DND-41 (cell line): ENCODE data around the gene KRT27.
"Not testable (repeated sequence)": the region's sequence is repeated elsewhere in the genome, so short reads cannot be mapped to it uniquely, and the experiment has no call there.

Experiments used
- ATAC-seq: fragments of 200-7000 bp; cut with Tn5 transposase; 3 replicates; pipeline ENCODE4 v1.9.1; 2021; ENCODE audit warnings: low read depth; ENCODE audit not compliant: insufficient read depth
- DNase-seq: peaks from one replicate; pipeline ENCODE4 v3.0.0-alpha.2; 2020
- H2AFZ ChIP-seq: 2 replicates; pipeline ENCODE4 v1.6.0; 2012; ENCODE audit warnings: low read depth, low read length
- H3K27ac ChIP-seq: 2 replicates; pipeline ENCODE4 v1.5.1; 2012; ENCODE audit warnings: low read length, inconsistent platforms
- H3K27me3 ChIP-seq: fragments of 200-600 bp; sonication (generic); 2 replicates; pipeline ENCODE4 v1.6.0; 2012; ENCODE audit warnings: low read length, mild to moderate bottlenecking, inconsistent platforms; ENCODE audit not compliant: insufficient read depth, poor library complexity
- H3K36me3 ChIP-seq: 2 replicates; pipeline ENCODE4 v1.5.1; 2012; ENCODE audit warnings: low read length, inconsistent platforms; ENCODE audit not compliant: insufficient read depth
- H3K4me1 ChIP-seq: 2 replicates; pipeline ENCODE4 v1.5.1; 2012; ENCODE audit warnings: mild to moderate bottlenecking, low read length; ENCODE audit not compliant: insufficient read depth
- H3K4me2 ChIP-seq: 2 replicates; pipeline ENCODE4 v1.6.0; 2012; ENCODE audit warnings: mild to moderate bottlenecking, moderate library complexity, low read length, inconsistent platforms; ENCODE audit not compliant: insufficient read depth
- H3K4me3 ChIP-seq, 2 experiments: fragments of 200-600 bp in 1 of 2; shearing (Covaris generic) in 1 of 2; 2 replicates each; pipeline ENCODE4 v1.5.1; 2012 to 2016; ENCODE audit warnings: inconsistent platforms in 2 of 2, low read length in 2 of 2, mild to moderate bottlenecking in 2 of 2, low read depth in 1 of 2, moderate library complexity in 1 of 2
- H3K79me2 ChIP-seq: 2 replicates; pipeline ENCODE4 v1.6.0; 2012; ENCODE audit warnings: low read length, inconsistent platforms; ENCODE audit not compliant: insufficient read depth
- H3K9ac ChIP-seq: 2 replicates; pipeline ENCODE4 v1.6.0; 2012; ENCODE audit warnings: low read depth, mild to moderate bottlenecking, inconsistent platforms, low read length, moderate library complexity
- H3K9me3 ChIP-seq: 2 replicates; pipeline ENCODE4 v1.5.1; 2012; ENCODE audit warnings: low read length, moderate library complexity, mild to moderate bottlenecking, inconsistent platforms; ENCODE audit not compliant: insufficient read depth, severe bottlenecking
- H4K20me1 ChIP-seq: 2 replicates; pipeline ENCODE4 v1.6.0; 2012; ENCODE audit warnings: low read length; ENCODE audit not compliant: insufficient read depth
- EZH2 ChIP-seq: IDR thresholded peaks from 3 replicates; pipeline ENCODE4 v1.6.1; 2012; ENCODE audit warnings: borderline replicate concordance, low read depth, mild to moderate bottlenecking, moderate library complexity, low read length, inconsistent platforms; ENCODE audit not compliant: severe bottlenecking
- TF ChIP-seq, protein P1 (sequence below): IDR thresholded peaks from 2 replicates; pipeline ENCODE4 v1.5.1; 2012; ENCODE audit warnings: borderline replicate concordance, low read length, moderate library complexity, mild to moderate bottlenecking; ENCODE audit not compliant: poor library complexity, severe bottlenecking; ENCODE audit errors: extremely low read depth

KRT27 gene

DNA sequence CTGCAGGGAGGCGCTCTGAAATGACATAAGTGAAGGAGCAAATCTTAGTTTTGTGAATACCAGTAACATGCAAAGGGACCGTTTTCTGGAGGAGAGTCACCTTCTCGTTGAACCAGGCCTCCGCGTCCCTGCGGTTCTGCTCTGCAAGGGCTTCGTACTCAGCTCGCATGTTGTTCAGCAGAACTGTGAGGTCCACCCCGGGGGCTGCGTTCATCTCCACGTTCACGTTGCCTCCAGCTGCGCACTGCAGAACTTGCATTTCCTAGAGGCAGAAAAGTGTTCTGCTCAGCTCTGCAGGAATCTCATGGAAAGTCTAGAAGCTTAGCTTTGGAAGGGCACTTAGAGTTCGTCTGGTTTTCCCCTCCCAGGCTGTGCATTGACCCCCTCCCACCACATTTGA is 31.3 kb downstream of the KRT27 start:
- no peak for TF ChIP-seq EZH2
- ATAC-seq: no peak
- Histone ChIP-seq H3K79me2 (no peaks in the 10 kb centered on the region), H3K4me1 (no peaks in the 10 kb centered on the region), H2AFZ (no peak overlapping the region), H4K20me1 (no peaks in the 10 kb centered on the region), H3K9me3 (no peaks in the 10 kb centered on the region), H3K9ac (no peak overlapping the region), H3K36me3 (no peaks in the 10 kb centered on the region), H3K27me3 (peaks cover 9% of the 10 kb centered on the region), H3K4me2 (no peak overlapping the region), H3K27ac (no peak overlapping the region), H3K4me3 (no peak overlapping the region)
- no peak for DNase-seq

DNA sequence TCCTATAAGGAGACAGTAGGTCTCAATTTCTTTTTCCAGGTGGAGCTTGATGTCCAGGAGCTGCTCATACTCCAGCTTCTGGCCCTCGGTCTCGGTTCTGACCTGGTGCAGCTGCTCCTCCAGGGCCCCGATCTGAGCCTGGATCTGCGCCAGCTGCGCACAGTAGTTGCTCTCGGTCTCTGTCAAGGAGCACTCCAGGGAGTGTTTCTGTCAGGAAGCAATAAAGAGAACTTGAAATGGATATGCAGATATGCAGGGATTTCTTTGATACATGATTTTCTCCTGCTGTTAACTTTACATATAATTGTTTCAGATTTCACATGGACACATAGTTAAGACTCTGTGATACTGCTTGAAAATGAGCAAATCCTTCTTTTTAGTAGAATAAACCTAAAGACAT is 32.0 kb downstream of the KRT27 start:
- H3K4me2 ChIP-seq: no peak overlapping the region
- no peak overlapping the region for H3K9ac ChIP-seq
- no peak overlapping the region for H2AFZ ChIP-seq
- H3K9me3 ChIP-seq: no peaks in the 10 kb centered on the region
- H3K36me3 ChIP-seq: no peaks in the 10 kb centered on the region
- peaks cover 11% of the 10 kb centered on the region for H3K27me3 ChIP-seq
- no peak overlapping the region for H3K27ac ChIP-seq
- H4K20me1 ChIP-seq: no peaks in the 10 kb centered on the region
- no peak for TF ChIP-seq EZH2
- TF ChIP-seq, protein P1, sequence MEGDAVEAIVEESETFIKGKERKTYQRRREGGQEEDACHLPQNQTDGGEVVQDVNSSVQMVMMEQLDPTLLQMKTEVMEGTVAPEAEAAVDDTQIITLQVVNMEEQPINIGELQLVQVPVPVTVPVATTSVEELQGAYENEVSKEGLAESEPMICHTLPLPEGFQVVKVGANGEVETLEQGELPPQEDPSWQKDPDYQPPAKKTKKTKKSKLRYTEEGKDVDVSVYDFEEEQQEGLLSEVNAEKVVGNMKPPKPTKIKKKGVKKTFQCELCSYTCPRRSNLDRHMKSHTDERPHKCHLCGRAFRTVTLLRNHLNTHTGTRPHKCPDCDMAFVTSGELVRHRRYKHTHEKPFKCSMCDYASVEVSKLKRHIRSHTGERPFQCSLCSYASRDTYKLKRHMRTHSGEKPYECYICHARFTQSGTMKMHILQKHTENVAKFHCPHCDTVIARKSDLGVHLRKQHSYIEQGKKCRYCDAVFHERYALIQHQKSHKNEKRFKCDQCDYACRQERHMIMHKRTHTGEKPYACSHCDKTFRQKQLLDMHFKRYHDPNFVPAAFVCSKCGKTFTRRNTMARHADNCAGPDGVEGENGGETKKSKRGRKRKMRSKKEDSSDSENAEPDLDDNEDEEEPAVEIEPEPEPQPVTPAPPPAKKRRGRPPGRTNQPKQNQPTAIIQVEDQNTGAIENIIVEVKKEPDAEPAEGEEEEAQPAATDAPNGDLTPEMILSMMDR: no peak
- ATAC-seq (no peak), DNase-seq (no peak)
- H3K79me2 ChIP-seq: no peaks in the 10 kb centered on the region
- H3K4me1 ChIP-seq: no peaks in the 10 kb centered on the region
- no peak overlapping the region for H3K4me3 ChIP-seq

DNA sequence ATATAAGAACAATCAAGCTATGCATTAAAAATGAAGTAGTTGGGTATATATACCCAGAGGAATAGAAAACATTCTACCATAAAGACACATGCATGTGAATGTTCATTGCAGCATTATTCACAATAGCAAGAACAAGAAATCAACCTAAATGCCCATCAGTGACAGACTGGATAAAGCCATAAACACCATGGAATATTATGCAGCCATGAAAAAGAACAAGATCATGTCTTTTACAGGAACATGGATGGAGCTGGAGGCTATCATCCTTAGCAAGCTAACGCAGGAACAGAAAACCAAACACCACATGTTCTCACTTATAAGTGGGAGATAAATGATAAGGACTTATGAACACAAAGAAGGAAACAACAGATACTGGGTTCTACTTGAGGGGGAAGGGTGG is 33.7 kb downstream of the KRT27 start:
- not testable (repeated sequence) for H3K79me2 ChIP-seq, DNase-seq, H3K4me2 ChIP-seq, H3K9me3 ChIP-seq, H2AFZ ChIP-seq, H3K4me1 ChIP-seq, H3K4me3 ChIP-seq, H3K27ac ChIP-seq, ATAC-seq, H3K36me3 ChIP-seq, H4K20me1 ChIP-seq, H3K9ac ChIP-seq
- peaks cover 11% of the 10 kb centered on the region for H3K27me3 ChIP-seq

DNA sequence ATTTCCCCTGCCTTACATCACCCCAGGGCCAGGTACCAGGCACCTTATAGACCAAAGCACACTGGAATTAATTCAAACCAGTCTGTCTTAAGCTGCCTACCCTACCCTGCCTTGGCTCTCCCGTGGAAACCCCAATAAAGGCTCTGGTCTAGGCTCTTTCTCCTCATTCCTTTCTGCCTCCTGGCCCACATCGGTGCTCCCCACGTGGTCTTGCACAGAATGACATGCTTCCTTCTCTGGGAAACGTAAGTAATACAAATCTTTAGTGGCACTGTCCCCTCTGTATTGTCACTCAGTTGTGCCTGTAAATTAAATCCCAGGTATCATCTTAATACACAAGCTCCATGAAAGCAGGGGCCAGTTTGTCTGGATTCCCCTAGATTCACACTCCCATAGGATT is 43.8 kb downstream of the KRT27 start:
- Histone ChIP-seq H2AFZ (no peak overlapping the region), H3K4me2 (no peak overlapping the region), H3K27me3 (peaks cover 42% of the 10 kb centered on the region), H3K4me3 (no peak overlapping the region), H3K27ac (no peak overlapping the region), H3K36me3 (no peaks in the 10 kb centered on the region), H4K20me1 (no peaks in the 10 kb centered on the region), H3K4me1 (no peaks in the 10 kb centered on the region), H3K79me2 (no peaks in the 10 kb centered on the region), H3K9ac (no peak overlapping the region), H3K9me3 (no peaks in the 10 kb centered on the region)
- DNase-seq (no peak), ATAC-seq (no peak)
- TF ChIP-seq, protein P1: no peak
- TF ChIP-seq EZH2: no peak
